Retina (tissue), 1 donor: ENCODE measurements around the gene CDK9.
"Not testable (repeated sequence)": the region's sequence is repeated elsewhere in the genome, so short reads cannot be mapped to it uniquely, and the experiment has no call there.

Experiments used
- DNase-seq: peaks from one replicate; pipeline ENCODE4 v3.0.0-alpha.2; 2016

Gene CDK9

DNA sequence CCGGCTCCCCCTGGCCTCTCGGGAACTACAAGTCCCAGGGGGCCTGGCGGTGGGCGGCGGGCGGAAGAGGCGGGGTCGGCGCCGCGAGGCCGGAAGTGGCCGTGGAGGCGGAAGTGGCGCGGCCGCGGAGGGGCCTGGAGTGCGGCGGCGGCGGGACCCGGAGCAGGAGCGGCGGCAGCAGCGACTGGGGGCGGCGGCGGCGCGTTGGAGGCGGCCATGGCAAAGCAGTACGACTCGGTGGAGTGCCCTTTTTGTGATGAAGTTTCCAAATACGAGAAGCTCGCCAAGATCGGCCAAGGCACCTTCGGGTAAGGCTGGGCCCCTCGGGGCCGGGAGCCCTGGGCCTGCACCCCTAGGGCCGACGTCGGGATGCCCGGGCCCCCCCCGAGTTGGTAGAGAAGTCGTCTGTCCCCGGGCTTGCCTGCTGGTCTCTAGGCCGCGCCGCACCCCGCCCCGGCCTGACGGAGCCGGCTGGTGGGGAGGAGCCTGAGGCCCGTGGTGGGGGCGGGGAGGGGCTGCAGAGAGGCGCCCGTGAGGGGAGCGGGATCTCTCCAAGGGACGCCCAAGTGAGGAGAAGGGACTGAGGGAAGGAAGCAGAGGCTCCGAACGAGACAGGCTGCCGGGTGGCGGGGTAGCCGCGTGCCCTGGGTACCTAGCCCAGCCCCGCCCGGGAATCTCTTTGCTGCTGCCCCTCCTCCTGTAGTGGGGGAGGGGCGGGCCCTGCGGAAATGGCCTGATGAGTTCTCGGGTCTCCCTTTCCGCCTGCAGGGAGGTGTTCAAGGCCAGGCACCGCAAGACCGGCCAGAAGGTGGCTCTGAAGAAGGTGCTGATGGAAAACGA, at the start of gene CDK9:
CDK9 (plus strand) TSS at position 102 of the 840 bp plus-strand sequence; CDS start at position 217, 115 bp downstream.
- DNase-seq = peak; percentile 89

DNA sequence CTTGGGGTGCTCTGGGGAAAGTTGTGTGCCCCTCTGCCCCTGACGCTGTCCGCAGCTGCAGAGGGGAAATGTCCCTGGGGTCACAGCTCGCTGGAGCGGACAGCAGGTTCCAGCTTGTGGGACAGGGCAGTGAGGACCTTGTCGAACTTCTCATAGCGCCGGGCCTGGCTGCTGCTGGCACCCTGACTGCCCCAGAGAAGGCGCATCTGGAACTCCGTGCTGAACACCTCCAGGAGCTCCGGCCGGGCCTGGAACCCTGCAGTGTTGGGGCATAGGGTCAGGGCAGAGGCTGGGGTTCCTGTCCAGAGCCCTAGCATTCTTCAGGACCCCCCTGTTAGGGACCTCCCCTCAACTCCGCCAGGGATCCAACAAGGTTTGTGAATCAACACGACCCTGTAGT, 47.2 kb upstream of the CDK9 start:
- DNase-seq = no peak

DNA sequence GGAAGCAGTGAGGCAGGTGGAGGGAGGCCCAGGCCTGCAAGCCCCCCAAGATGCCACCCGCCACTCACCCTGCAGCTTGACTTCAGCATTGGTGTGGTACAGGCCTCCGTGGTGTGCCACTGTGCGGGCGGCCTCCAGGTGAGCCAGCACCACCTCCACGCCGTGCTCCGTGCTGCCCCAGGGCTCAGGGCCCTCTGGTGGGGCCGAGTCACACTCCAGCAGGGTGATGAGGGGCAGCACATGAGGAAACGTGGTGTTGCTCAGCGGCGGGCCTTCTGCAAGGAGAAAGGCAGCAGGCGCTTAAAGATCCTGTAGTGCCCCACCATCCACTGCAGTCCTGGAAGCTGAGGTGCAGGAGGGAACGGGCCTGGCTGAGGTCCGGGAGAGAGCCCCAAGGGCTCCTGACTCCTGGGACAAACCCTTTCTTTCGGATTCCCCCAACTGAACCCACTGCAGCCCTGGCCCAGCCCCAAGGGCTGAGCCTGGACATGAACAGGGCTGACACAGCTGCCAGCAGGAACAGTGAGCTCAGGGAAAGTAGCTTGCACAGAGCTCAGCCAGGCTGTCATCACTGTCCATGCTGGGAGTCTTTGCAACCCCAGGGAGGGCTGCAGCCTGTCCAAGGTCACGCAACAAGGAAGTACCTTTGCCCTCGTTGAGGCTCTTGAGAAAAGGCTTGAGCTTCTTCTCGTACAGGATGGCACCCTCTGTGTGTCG, 46.1 kb upstream of the CDK9 start:
- no peak for DNase-seq

DNA sequence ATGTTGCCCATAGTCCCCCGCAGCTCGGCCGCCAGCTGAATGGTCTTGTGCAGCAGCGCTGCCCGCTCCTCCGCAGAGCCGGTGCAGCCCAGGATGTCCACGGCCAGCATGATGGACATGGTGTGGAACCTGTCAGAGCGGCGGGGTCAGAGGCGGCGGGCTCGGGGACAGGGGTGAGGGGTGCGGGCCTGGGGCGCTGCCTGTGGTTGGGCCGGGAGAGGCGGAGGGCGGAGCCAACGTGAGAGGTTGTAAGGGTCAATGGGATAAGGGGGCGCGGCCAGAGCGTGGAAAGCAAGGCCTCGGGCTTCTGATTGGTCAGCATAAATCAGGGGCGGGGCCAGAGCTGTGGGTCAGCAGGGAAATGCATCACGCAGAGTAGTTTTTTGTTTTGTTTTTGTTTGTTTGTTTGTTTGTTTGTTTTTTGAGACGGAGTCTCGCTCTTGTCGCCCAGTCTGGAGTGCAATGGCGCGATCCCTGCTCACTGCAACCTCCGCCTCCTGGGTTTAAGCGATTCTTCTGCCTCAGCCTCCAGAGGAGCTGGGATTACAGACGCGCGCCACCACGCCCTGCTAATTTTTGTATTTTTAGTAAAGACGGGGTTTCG, 43.9 kb upstream of the CDK9 start:
- peak; percentile 92 for DNase-seq

DNA sequence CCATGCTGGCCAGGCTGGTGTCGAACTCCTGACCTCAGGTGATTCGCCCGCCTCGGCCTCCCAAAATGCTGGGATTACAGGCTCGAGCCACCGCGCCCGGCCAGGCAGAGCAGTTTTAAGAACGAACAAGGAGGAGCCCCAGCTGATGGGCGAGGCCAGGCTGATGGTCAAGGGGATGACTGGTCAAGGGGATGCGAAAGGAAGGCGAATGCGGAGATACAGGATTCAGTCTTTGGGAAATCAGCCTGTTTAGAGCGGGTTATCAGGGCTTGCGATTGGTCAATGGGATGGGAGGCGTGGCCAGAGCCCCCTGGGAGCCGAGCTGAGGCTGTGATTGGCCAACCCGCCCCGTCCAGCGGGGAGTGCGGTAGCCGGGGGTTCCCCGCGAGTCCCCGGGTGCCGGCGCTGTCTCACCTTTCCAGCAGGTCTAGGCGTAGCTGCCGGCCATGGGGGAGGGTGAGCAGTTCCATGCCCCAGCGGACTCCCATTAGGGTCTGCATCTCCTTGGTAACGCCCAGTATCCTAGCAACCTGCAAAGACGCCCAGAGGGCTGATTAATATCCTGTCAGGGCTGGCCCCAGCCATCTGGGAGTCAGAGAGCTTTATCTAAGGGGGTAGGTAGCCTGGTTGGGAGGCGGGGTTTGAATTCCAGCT, 43.3 kb upstream of the CDK9 start:
- DNase-seq = peak; percentile 95

DNA sequence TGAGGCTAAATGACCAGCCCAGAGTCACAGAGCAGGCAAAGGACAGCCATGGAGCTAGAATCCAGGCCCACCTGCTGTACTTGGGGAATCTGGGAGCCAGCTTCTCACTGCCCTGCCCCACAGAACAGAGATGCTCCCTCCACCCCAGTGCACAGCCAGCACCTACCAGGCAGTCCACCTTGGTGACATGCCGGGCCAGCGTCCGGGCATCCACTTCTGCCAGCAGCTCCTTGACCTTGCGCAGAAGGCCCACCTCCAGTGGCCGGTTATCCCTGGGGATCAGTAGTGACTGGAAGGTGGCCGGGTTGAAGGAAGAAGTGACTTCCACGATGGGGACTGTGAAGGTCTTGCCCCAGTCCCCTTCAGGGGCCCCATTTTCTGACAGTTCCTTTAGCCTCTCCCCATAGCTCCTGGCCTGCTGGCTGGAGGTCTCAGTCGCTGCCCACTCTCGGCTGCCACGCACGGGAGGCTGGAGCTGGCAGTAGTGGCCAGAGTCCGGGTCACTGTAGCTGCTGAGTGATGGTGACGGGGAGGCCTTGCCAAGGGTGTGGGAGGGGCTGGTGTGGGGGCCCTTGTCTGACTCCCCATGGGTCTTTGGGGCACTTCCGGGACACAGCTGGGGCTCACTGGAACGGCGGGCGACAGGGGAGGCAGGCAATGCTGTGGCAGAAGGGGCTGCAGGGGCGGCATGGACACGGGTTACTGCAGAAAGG, 41.3 kb upstream of the CDK9 start:
- no peak for DNase-seq

DNA sequence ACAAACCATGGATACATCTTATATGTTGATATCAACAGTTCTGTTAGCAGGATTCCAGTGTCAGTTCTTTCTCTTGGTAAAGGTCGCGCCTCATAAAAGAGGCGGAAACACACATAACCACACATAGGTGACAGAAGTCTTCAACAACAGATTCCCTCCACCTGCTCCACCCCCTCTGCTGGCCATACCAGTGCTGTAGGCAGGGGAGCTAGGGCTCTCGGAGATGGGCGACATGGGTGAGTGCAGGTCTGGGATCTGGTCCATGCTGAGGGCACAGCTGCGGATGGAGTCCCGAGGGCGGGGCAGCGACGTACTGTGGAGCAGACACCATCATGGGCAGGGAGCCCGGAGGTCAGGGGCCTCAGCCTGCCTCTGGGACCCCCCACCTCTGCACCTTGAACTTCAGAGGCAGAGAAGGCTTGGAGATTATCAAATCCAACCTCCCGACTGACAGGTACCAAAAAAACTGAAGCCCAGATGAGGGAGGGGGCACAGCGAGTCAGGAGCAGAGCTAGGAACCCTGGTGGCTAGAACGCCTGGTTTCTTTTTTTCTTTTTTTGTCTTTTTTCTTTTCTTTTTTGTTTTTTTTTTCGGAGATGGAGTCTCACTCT, 38.8 kb upstream of the CDK9 start:
- DNase-seq = no peak

DNA sequence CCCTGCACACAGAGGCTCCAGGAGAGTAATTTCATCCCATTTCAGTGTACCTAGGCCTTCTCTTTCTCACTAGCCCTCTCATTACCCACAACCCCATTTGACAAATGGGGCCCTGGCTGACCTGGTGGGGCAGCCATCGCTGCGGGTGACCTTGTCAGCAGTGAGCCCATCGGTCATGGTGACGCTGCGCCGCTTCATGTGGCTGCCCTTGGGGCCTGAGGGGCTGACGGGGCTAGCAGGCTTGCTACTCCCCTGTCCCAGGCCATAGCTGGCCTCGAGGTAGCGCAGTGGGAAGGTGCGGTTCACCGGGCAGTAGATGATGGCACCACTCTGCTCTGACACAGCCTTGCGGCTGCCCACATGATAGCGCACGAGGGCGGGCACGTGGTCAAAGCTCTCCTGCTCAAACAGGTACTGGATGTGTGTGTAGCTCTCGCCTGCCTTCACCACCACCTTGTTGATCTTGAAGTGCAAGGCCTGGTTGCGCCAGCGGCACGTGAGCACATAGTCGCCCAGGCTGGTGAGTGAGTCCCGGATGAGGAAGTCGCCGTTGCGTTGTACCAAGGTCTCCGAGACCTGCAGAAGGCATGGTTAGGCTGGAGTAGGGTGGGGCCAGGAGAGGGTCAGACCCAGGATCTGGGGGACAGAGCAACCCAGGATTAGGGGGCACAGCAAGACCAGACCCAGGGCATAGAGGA, 36.6 kb upstream of the CDK9 start:
- no peak for DNase-seq

DNA sequence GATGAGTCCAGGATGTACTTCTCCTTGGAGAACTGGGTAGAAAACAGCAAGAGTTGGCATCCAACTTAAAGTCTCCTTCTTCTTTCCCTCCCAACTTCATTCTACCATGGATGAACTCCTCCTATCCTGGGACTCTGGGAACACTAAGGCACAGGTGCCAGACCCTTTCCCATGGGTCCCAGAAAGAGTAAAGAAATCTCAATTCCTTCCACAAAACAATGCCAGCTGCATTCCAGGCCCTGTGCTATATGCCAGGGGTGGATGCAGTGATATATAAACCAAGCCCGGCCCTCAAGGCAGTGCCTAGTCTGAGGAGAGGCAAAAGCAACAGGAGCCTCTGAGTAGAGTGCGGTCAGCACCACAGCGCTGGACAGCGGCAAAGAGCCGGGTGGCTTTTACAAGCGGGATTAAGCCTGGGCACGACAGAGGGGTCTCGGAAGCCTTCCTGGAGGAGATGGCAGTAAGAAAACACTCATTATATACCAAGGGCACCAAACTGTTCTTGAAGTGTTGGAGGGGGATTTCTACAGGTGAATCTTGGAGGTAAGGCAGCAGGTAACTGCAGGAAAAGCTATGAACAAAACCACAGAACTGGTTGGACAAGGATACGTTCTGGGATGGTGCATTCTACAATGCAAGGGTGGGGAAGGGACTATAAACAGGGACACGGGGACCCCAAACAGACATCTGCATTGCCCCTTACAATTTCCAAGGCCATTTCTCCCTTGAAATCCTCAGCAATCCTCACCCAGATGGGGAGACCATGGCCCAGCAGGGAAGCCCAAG, 34.4 kb upstream of the CDK9 start:
- DNase-seq = no peak

DNA sequence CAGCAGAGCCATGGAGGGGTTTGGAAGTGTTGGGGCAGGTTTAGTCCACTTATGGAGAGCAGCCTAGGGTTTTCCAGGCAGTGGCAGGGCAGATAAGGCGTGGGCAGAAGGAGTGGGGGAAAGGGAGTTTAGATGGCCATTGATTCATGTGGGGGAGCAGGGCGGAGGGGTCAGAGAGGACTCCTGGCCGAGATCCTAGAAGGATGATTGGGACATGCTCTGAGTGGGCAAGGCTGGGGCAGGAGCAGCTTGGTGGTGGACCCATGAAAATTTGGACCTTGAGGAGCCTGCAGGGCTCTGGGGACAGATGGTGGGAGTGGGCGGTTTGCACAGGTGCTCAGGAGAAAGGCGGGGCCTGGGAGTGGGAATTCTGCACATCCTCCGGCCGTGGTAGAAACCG, 32.7 kb upstream of the CDK9 start:
- DNase-seq = no peak

DNA sequence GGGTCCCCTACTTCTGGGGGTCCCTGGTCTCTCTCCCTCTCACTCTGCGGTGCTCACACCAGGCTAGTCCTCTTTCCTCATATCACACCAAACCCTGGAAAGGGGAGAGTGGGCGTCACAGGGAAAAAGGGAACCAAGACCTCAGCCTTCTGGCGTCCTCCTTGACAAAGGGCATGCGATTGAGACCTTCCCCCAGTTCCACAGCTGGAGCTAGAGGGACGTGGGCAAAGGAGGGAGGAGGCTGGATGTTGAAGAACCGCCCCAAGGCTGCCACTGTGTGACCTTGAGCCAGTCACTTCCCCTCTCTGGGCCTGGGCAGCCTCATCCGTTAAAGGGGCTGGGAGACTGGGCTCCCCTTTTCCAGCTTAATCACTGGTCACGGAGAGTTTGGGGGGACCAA, 32.2 kb upstream of the CDK9 start:
- DNase-seq = no peak

DNA sequence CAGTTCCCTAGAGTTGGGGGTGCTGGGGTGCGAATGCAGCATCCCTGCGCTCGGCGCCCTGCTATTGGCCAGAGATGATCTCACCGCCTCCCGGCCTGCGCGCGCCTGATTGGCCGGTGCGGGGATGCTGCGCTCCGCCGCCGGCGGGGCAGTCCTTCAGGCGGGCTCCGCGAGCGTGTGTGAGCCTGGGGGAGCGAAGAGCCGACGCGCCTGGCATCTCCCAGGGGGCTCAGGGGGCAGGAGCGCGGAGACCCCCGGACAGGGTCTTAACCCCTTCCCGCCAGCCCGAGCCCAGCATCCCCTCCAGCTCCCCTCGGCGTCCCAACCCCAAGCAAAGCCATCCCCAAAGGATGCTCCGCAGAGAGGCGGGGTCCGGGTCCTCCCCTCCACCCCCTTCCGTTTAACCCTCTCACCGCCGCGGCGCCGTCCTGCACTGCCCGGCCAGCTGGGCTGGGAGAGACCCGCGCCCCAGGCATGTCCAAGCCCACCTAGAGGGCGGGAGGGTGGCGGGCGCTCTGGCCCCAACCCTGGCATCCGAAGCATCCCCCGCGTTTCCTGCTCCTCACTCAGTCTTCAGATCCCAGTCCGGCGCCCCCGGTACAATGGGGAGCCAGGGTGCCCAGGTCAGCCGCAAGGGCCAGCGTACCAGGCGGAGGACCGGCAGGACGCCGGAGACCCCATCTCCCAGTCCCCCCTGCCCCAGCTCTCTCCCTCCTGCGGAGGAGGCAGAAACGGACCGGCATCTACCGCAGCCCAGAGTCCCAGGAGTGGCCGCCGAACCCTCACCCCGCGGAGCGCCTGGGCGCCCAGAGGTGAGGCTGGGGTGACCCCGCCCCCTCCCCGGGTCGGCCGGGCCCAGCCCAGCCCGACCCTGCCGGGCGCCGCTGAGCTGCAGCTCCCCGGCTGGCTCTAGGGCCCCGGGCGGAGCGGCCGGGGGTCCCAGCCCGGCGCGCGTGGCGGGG, 31.5 kb upstream of the CDK9 start:
- DNase-seq = peak; percentile 93

DNA sequence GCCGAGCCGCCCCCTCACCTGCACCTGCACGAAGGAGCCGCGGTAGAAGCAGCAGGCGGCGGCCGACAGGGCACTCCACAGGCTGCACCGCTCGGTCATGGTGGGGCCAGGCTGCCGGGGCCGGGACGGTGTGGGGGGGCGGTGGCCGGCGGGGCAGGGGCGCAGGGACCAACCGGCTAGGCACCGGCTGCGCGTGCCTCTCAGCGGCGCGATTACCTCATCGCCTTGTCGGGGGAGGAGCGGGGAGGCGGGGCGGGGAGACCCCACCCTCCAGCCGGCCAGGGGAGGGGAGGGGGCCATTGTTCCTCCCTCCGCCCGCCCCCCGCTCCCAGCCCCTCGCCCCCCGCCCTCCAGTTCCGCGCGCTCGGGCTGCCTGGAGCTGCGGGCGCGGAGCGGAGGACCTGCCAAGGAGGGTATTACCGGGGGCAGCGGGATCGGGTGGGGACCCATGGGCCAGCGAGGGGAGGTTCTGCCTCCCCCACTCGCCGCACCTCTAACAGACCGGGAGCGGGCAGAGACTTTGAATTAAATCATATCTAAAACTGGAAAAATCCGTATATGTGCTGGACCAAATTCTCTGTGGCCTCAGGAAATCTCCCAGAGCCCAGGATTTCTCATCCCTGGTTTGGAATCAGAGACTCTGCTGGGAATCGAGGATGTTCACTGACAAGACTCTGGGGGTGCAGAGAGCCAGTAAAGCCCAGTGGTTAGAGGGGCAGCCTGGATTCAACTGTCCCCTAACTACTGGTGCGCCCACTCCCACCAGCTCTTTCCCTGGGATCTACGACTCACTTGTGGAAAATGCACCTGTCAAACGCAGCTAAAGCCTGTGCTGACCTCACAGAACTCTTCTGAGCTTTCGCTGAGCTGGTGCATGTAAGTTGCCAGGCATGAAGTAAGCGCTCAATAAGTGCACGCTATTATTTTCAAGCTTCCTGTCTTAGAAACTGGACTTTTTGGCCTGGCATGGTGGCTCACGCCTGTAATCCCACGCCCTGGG, 30.5 kb upstream of the CDK9 start:
- DNase-seq = peak; percentile 64

DNA sequence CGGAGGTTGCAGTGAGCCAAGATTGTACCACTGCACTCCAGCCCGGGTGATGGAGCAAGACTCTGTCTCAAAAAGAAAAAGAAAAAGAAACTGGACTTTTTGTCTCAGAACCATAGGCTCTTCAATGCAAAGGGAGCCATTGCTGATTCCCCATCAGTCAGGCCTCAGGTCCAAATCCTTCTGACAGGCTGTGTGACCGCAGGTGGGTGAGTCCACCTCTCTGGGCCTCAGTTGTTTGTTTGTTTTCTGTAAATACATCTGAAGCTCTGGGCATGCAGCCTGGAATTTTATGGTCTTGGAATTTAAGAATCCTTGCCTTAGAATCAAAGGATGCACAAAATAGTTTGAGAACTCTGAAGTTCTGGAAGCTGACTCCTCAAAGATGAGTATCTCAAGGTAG, 29.6 kb upstream of the CDK9 start:
- no peak for DNase-seq

DNA sequence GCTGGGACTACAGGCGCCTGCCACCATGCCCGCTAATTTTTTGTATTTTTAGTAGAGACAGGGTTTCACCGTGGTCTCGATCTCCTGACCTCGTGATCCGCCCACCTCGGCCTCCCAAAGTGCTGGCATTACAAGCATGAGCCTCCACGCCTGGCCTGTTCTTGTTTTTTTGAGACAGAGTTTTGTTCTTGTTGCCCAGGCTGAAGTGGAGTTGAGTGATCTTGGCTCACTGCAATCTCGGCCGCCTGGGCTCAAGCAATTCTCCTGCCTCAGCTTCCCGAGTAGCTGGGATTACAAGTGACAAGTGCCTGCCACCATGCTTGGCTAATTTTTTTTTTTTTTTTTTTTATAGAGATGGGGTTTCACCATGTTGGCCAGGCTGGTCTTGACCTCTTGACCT, 29.1 kb upstream of the CDK9 start:
- not testable (repeated sequence) for DNase-seq

DNA sequence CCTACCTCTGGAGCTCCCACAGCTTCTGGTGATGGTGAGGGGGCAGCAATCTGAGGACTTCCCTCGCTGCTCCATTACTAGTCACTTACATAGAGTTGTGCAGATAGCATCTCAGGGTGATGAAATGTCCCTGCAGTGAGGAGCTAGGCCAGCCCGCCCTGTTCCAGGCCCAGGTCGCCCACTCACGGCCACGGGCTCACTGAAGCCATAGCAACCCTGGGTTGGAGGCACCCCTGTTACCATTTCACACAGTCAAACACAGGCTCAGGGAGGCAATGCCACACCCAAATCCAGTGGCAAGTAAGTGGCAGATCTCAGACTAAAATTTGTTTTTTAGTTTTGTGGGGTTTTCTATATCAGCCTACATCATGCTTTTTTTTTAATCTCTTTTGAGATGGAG, 27.0 kb upstream of the CDK9 start:
- DNase-seq = no peak

DNA sequence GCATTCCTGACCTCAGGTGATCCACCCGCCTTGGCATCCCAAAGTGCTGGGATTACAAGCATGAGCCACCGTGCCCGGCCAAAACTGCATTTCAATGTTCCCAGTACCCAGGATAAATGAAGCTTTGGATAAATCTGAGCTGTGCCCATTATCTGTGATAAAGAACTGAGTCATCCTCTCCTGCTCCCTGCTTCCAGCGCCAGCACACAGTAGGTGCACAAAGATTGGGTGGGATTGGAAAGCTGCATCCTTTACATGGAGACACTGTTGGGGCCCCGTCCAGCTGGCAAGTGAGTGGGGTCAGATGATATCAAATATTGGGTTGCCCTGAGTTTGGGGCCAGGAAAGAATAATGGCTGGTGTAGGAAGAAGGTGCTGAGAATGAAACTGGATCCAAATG, 24.8 kb upstream of the CDK9 start:
- DNase-seq = no peak

DNA sequence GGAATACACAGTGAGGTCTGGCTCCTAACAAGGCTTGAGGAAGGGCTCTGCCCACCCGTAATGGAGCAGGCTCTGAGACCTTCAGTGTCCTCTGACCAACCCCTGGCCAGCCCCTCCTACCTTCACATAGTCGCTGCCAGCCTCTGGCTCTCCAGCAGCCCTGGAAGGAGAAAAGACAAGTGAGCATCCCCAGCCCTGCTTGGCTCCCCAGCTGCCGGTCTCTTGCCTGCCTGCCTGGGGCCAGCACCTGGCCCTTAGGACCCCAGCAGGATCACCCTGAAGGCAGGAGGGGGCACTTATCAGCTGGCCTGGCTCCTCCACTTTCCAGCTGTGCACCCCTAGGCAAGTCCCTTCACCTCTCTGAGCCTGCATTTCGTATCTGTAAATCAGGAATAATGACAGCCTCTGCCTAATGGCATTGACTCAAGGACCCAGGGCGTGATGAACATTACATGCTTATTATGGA, 24.3 kb upstream of the CDK9 start:
- no peak for DNase-seq
